HG03469 (cell line): Measurements from ENCODE around the gene USP10.

Source experiments
- ATAC-seq: cut with Tn5 transposase; IDR thresholded peaks from one replicate; pipeline ENCODE4 v1.9.1; 2021; ENCODE audit warnings: mild to moderate bottlenecking, moderate library complexity, moderate number of reproducible peaks; ENCODE audit not compliant: unreplicated experiment

Gene USP10

GRCh38 chr16:84820305-84820684 lies 120.5 kb downstream of the USP10 start:
- no peak for ATAC-seq

- no peak for ATAC-seq
Measured at GRCh38 chr16:84820771-84821170, 121.0 kb downstream of the USP10 start.

GRCh38 chr16:84821179-84821578 lies 121.4 kb downstream of the USP10 start:
- ATAC-seq = no peak

GRCh38 chr16:84821728-84822689 lies 122.2 kb downstream of the USP10 start:
- no peak for ATAC-seq

GRCh38 chr16:84822990-84823389 lies 123.2 kb downstream of the USP10 start:
- no peak for ATAC-seq

- no peak for ATAC-seq
Measured at GRCh38 chr16:84823484-84823883, 123.7 kb downstream of the USP10 start.

- no peak for ATAC-seq
Measured at GRCh38 chr16:84823926-84824325, 124.1 kb downstream of the USP10 start.

- ATAC-seq = no peak
Measured at GRCh38 chr16:84825896-84826557, 126.2 kb downstream of the USP10 start.

- no peak for ATAC-seq
Measured at GRCh38 chr16:84826558-84826941, 126.8 kb downstream of the USP10 start.

- ATAC-seq = no peak
Measured at GRCh38 chr16:84827131-84827574, 127.4 kb downstream of the USP10 start.

- ATAC-seq = no peak
Measured at GRCh38 chr16:84827897-84828296, 128.1 kb downstream of the USP10 start.

- ATAC-seq = no peak
Measured at GRCh38 chr16:84828322-84828721, 128.5 kb downstream of the USP10 start.
